WERI-Rb-1 (cell line): ENCODE data around the gene SCO2.

Experiments used
- DNase-seq: peaks from one replicate; pipeline ENCODE4 v3.0.0-alpha.2; 2020
- H3K27ac ChIP-seq: fragments of 250-450 bp; sonication (Bioruptor Pico); 2 replicates; pipeline ENCODE4 v1.5.1; 2020; ENCODE audit warnings: mild to moderate bottlenecking, moderate library complexity
- H3K27me3 ChIP-seq: fragments of 250-450 bp; sonication (Bioruptor Pico); 2 replicates; pipeline ENCODE4 v1.5.1; 2021; ENCODE audit warnings: mild to moderate bottlenecking, low read depth, moderate library complexity; ENCODE audit not compliant: insufficient read depth, severe bottlenecking
- H3K36me3 ChIP-seq: fragments of 250-450 bp; sonication (Bioruptor Pico); 2 replicates; pipeline ENCODE4 v1.5.1; 2020; ENCODE audit warnings: mild to moderate bottlenecking, moderate library complexity
- H3K4me3 ChIP-seq: 2 replicates; pipeline ENCODE4 v1.5.1; 2011; ENCODE audit warnings: low read depth, mild to moderate bottlenecking, control low read depth, low read length
- H3K9me3 ChIP-seq: fragments of 250-450 bp; sonication (Bioruptor Pico); 2 replicates; pipeline ENCODE4 v1.5.1; 2021; ENCODE audit warnings: mild to moderate bottlenecking, moderate library complexity; ENCODE audit not compliant: severe bottlenecking
- CTCF ChIP-seq: IDR thresholded peaks from 2 replicates; pipeline ENCODE4 v1.5.1; 2011; ENCODE audit warnings: low read depth, mild to moderate bottlenecking, control low read depth, inconsistent platforms, low read length

Gene SCO2

GRCh38 chr22:50530877-50531545 is 5.6 kb upstream of the SCO2 start:
- H3K9me3 ChIP-seq, result peaks cover 11% of the 10 kb centered on the region
- H3K27me3 ChIP-seq, result no peaks in the 10 kb centered on the region
- H3K4me3 ChIP-seq, result no peak overlapping the region
- TF ChIP-seq CTCF, result no peak
- no peak overlapping the region for H3K27ac ChIP-seq
- H3K36me3 ChIP-seq, result no peaks in the 10 kb centered on the region
- DNase-seq, result no peak

GRCh38 chr22:50530580-50530876 is 5.1 kb upstream of the SCO2 start:
- H3K4me3 ChIP-seq, result no peak overlapping the region
- peaks cover 11% of the 10 kb centered on the region for H3K9me3 ChIP-seq
- no peaks in the 10 kb centered on the region for H3K36me3 ChIP-seq
- H3K27me3 ChIP-seq, result no peaks in the 10 kb centered on the region
- H3K27ac ChIP-seq, result no peak overlapping the region
- no peak for TF ChIP-seq CTCF
- DNase-seq, result no peak

- Histone ChIP-seq H3K4me3 (no peak within 1 kb of the TSS), H3K27ac (no peak within 1 kb of the TSS), H3K9me3 (peaks cover 11% of the 10 kb centered on the region), H3K36me3 (no peaks in the 10 kb centered on the region), H3K27me3 (no peaks in the 10 kb centered on the region)
- TF ChIP-seq CTCF, result no peak
- no peak for DNase-seq
These were observed 4.6 kb upstream of the SCO2 start, which contains the start of gene TYMP for GRCh38 chr22:50529897-50530579. TYMP (minus strand) TSS chr22:50530012; CDS start chr22:50529709, 303 bp downstream.

- Histone ChIP-seq H3K9me3 (peaks cover 11% of the 10 kb centered on the region), H3K27ac (no peak overlapping the region), H3K4me3 (no peak overlapping the region), H3K36me3 (peaks cover 3% of the 10 kb centered on the region), H3K27me3 (no peaks in the 10 kb centered on the region)
- TF ChIP-seq CTCF, result no peak
- no peak for DNase-seq
These were observed 4.1 kb upstream of the SCO2 start for GRCh38 chr22:50529416-50529896.

- no peak for TF ChIP-seq CTCF
- peaks cover 9% of the 10 kb centered on the region for H3K36me3 ChIP-seq
- H3K9me3 ChIP-seq, result peaks cover 11% of the 10 kb centered on the region
- H3K4me3 ChIP-seq, result no peak overlapping the region
- no peaks in the 10 kb centered on the region for H3K27me3 ChIP-seq
- no peak overlapping the region for H3K27ac ChIP-seq
- no peak for DNase-seq
These were observed 3.5 kb upstream of the SCO2 start for GRCh38 chr22:50528682-50529415.
